ENCODE results near the gene C2.
"Not testable (repeated sequence)": the region's sequence is repeated elsewhere in the genome, so short reads cannot be mapped to it uniquely, and the experiment has no call there.

The C2 gene

DNA sequence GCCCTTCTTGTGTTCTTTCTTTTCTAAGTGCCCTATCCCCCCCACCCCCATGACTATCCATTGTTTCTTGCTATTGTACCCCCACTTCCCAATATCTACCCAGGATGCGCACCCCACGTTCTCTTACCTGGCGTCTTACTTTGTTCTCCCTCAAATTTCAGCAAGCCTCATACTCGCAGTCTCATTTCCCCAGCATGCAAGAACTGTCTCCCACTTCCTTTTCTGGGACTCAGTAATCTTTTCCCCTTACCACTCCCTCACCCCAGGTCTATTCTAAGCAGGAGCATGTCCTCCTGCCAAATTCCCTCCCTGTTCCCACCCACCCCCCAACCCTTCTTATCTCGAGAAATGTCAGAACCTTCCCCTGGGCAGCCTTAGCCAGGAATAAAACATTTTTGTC, 28.3 kb upstream of the C2 start:
- DNase-seq, result no peak

DNA sequence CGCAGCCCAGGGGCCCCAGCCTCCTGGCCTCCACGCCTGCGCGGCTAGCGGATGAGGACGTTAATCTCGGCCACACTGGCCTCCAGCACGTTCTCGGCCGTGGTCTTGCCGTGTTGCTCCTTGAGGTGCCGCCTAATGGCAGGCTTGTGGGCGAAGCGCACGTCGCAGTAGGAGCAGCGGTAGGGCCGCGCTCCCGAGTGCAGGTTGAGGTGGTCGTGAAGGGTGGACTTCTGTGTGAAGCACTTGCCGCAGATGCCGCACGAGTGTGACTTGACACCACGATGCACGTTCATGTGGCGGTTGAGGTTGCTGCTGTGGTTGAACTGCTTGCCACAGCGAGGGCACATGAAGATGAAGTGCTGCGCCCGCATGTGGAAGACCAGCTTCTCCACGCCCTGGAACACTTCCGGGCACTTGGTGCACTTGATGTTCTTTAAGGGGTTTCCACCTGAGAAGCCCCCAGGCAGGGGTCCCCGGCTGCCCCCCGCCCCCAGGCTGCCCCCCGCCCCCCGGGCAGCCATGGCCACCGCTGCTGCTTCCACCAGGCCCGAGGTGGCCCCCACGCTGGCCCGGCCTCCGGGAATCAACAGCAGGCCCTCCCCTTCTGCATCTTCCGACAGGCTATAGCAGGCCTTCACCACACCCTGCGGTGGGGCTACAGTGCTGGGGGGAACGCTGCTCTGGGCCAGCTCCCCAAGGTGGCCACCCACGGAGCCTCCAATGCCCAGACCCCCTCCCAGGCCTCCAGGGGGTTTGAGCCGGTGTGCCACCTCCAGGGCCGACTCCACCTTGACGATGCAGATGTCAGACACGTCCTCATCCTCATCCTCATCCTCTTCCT, 27.4 kb upstream of the C2 start:
- DNase-seq, result no peak

DNA sequence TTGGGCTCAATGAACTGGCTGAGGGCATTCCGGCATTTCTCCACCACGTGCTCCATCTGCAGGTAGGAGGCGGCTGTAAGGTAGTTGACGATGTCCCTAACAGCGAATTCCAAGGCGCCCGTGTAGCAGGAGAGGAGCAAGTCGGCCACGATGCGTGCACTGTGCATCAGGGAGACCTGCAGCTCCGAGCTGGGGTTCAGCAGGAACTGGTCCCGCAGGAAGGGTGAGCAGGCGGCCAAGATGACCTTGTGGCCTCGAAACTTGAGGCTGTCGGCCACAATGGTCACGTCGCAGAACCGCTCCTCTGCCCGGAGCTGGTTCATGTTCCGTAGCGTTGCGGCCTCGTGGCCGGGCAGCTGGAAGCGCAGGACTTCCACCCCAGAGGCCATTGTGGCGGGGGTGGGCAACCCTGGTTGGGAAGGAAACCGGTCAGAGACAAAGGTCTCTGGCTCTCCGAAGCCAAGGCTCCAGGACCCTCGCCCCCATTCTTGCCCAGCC, 26.6 kb upstream of the C2 start:
- peak in 5 of 14 donors; percentile 6 to 66 (median 22) for DNase-seq

DNA sequence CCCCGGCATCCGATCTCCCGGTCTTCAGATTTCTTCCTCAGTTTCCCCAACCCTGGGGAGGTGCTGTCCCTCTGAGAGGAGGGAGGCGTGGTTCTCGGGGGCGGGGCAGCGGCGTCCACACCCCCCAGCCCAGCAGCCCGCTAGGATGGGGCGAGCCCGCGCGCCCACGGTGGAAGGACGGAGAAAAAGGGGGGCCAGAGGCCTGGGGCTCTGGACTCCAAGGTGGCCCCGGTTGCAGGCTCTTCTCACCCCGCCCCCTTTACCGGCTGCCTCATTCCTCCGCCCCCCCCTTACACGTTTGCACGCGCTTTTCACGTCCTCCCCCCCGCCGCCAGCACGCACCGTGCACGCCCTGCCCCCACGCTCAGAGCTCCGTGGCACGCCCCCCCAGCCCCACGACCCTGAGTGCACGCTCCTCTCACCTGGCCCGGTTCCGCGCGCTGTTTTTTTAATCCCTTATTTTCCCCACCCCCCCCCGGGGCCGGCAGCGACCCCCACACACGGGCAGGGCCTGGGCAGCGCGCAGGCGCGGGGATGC, 26.0 kb upstream of the C2 start:
- peak in 10 of 14 donors; percentile 10 to 76 (median 56) for DNase-seq

DNA sequence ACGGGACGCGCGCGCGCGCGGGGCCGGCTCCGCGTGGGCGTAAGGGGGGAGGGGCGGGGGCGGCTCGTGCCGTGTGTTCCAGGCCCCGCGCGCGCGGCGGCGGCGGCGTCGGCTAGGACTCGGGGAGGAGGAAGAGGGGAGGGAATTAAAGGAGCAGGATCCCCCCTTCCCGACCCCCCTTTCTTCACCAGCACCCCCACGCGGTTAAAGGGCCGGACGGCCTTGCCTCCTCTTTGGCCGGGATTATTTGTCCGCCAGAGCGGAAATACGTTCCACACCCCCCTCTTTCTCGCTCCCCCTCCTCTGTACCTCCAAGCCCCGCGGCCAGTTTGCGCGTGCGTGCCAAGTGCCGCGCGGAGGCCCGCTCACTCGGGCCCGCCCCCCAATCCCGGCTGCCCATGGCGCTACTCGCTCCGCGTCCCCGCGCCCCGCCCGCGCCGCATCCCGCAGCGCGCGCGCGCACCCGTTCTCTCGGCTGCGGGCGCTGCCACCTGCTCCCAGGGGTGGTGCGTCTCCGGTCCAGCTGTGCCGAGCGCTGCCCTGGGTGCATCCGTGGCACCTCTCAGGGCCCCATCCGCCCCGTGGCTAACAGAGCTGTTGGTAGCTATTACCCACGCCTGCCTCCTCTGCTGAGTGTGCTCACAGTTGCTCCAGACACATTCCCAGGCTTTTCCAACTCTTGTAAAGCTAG, 25.4 kb upstream of the C2 start, which contains the start of gene ZBTB12:
ZBTB12 (minus strand) TSS at position 134 of the 691 bp plus-strand sequence. CDS start 781 bp downstream, outside the sequence.
- DNase-seq, result peak; percentile 47 to 97 (median 92)

DNA sequence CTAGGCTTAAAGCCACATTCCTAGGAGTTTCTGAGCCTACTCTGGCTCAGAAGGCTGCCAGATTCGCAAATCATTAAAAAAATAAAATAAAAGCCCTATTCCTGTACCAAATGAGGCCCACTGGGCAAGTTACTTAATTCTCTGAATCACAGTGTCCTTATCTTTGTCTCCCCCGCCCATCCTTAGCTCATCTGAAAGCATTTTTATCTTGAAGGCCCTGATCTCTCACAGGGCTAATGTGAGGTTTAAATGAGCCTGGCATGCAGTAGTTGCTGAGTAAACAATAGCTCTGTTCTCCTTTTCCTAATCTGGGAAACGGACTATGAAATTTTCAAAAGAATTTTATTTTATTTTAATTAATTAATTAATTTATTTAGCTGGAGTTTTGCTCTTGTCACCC, 23.6 kb upstream of the C2 start:
- no peak for DNase-seq

DNA sequence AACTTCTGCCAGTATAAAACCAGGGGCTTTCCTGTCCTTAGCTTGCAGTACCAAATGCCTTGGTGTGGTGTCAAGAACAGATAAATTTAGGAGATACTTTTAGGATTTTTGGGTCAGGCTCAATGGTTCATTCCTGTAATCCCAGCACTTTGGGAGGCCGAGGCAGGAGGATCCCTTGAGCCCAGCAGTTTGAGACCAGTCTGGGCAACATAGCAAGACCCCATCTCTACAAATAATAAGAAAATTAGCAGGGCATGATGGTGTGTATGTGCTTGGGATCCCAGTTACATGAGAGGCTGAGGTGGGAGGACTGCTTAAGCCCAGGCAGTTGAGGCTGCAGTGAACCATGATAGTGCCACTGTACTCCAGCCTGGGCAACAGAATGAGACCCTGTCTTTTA, 22.5 kb upstream of the C2 start:
- no peak for DNase-seq

DNA sequence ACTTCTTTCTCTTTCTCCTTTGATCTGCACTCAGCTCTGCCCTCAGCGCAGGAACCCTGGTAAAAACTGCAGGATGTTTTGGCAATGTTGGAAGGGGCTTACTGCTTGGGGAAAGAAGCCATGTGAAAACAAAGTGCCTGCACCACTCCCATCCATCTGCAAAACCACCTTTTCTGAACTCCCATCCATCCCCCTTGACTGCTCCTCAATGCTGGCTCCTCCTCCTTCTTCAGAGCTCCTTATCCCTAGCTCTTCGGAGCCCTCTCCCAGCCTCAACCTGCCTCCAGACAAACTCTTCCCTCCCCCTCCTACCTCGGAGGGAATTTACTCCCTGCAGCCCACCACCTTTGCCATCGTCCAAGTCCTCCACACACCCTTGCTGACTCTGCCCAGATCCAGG, 21.4 kb upstream of the C2 start:
- no peak for DNase-seq

DNA sequence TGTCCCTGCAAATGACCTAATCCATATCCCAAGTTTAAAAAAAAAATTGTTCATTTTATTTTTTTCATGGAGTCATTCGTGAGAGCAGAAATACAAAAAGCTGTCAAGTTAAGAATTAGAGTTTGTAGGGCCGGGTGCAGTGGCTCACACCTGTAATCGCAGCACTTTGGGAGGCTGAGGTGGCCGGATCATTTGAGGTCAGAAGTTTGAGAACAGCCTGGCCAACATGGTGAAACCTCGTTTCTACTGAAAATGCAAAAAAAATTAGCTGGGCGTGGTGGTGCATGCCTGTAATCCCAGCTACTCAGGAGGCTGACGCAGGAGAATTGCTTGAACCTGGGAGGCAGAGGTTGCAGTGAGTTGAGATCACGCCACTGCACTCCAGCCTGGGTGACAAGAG, 20.8 kb upstream of the C2 start:
- DNase-seq, result not testable (repeated sequence)

DNA sequence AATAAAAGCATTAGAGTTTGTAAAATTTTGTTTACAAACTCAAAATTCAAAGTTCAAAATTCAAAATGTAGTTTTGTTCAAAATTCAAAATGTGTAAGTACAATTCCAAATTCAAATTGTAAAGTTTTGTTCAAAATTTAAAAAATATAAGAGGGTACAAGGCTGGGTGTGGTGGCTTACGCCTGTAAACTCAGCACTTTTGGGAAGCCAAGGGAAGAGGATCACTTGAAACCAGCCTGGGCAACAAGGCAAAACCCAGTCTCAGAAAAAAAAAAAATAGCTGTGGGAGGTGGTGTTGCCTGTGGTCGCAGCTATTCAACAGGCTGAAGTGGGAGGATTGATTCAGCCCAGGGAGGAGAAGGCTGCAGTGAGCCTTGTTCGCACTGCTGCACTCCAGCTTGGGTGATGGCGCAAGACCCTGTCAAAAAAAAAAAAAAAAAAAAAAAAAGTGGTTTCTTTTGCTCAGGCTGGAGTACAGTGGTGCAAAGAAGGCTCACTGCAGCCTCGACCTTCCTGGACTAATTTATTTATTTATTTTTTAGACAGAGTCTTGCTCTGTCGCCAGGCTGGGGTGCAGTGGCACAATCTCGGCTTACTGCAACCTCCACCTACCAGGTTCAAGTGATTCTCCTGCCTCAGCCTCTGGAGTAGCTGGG, 20.2 kb upstream of the C2 start:
- DNase-seq, result no peak

DNA sequence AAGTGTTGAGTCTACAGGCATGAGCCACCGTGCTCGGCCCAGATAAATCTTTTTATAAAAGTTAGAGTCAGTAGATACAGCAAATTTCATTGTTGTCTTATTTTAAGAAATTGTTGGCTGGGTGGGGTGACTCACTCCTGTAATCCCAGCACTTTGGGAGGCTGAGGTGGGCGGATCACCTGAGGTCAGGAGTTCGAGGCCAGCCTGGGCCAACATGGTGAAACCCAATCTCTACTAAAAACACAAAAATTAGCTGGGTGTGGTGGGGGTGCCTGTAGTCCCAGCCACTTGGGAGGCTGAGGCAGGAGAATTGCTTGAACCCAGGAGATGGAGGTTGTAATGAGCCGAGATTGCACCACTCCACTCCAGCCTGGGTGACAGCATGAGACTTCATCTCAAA, 19.3 kb upstream of the C2 start:
- DNase-seq, result not testable (repeated sequence)

DNA sequence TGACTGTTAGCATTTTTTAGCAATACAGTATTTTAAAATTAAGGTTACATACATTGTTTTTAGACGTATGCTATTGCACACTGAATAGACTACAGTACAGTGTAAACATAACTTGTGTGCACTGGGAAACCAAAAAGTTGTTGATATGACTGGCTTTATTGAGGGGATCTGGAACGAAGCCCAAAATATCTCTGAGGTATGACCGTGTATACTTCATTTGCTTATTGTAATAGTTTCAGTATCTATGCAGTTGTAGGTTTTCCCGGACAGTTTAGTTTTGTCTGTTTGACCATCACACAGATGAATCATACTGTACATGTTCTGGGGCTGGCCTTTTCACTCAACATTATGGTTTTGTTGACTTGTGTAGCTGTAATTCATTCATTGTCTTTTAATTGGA, 18.7 kb upstream of the C2 start:
- no peak for DNase-seq

DNA sequence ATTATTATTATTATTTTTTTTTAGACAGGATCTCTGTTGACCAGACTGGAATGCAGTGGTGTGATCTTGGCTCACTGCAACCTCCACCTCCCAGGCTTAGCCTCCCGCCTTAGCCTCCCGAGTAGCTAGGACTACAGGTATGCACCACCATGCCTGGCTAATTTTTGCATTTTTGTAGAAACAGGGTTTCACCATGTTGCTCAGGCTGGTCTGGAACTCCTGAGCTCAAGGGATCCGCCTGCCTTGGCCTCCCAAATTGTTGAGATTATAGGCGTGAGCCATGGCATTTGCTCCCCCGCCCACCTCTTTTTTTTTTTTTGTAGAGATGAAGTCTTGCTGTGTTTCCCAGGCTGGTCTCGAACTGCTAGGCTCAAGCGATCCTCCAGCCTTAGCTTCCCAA, 18.2 kb upstream of the C2 start:
- DNase-seq, result not testable (repeated sequence)

DNA sequence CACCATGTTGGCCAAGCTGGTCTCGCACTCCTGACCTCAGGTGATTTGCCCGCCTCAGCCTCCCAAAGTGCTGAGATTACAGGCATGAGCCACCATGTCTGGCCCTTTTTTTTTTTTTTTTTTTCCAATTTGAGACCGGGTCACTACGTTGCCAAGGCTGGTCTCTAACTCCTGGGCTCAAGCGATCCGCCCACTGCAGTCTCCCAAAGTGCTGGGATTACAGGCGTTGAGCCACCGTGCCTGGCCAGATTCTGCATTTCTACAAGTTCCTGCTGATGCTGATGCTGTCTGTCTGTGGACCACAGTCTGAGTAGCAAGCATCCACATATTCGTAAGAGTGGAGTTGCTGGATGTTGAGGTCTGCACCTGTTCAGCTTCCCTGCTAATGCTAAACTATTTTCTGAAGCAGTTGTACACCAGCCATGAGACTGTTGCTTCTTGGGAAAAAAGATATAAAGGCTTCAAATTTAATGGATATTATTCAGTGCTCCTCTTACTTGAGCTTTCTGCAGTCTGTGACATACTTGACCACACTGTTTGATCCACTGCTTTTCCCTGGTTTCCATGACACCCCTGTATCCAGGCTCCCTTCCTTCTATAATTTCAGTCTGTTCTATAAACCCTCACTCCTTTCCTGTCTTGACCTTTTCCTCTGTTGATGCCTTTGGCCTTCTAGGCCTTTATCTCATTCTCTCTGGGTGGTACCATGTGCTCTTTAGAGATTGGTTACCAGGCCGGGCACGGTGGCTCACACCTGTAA, 15.5 kb upstream of the C2 start:
- no peak for DNase-seq

DNA sequence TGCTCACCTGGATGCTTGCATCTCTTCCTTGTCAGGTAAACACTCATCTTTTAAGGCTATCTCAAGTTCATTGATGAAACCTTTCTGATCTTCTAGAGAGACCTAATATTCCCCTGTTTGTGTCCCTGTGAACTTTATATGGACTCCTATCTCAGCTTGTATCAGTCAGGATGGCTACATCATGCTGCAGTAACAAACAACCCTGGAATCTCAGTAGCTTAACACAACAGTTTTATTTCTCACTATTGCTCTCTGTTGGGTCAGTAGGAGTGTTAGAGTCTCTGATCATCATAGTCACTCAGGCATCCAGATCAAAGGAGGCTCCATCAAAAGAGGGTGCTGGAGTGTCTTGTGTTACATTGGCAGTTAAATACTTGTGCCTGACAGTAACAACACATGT, 12.2 kb upstream of the C2 start:
- DNase-seq, result no peak

DNA sequence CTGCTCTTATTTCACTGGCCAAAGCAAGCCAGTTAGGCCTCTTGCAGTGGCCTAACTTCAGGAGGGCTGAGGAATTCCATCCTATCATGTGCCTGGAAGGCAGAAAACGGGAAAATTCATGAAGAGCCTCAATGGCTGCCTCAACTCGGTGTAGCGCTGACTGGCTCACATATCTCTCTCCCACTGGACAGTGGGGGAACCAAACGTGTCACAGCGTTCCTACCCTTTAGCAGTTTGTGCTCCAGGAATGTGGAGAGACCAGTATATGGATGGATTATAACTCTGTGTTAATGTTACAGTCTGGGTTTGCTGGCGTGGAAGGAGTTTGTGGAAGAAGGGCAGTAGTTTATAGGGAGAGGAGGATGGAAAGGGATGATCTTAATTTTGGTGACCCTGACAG, 11.8 kb upstream of the C2 start:
- no peak for DNase-seq

DNA sequence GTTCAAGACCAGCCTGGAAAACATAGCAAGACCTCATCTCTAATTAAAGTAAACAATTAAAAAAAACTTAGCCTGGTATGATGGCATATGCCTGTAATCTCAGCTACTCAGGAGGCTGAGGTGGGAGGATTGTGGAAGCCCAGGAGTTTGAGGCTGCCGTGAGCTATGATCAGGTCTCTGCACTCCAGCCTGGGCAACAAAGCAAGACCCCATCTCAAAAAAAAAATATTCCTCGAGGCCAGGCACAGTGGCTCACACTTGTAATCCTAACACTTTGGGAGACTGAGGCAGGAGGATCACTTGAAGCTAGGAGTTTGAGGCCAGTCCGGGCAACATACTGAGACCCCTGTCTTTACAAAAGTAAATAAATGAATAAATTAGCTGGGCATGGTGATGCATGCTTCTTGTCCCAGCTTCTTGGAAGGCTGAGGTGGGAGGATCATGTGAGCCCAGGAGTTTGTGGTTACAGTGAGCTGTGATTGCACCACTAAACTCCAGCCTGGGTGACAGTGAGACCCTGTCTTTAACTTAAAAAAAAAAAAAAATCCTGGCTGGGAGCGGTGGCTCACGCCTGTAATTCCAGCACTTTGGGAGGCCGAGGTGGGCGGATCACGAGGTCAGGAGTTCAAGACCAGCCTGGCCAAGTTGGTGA, 9.3 kb upstream of the C2 start:
- no peak for DNase-seq

DNA sequence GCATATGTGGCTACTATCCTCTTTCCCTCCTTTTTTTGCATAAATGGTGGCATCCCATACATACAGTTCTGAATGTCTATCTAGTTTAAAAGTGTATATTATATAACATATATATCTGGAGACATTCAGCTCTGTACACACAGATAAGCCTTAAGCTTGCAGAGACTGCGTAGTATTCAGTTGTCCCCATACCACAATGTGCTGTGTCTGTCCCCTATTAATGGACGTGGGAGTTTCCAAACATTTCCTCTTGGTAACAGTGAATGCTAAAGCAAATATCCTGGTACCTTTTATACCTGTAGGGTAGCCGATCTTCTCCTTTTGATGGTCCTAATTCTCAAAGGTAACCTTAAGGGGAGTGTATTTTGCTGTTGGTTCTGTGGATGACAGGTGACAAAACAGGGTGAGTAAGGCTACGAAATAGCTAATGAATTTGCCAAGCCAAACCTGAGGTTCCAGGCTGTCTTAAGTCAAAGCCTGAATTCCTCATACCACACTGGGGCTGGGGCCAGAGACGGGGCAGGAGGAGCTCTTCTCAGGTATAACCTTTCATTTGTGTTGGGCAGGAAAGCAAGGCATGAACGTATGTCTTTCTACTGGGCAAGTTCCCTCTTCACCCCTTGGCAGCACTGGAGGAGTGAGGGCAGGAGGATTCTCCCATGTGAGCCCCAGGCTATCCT, 7.8 kb upstream of the C2 start:
- DNase-seq, result no peak

DNA sequence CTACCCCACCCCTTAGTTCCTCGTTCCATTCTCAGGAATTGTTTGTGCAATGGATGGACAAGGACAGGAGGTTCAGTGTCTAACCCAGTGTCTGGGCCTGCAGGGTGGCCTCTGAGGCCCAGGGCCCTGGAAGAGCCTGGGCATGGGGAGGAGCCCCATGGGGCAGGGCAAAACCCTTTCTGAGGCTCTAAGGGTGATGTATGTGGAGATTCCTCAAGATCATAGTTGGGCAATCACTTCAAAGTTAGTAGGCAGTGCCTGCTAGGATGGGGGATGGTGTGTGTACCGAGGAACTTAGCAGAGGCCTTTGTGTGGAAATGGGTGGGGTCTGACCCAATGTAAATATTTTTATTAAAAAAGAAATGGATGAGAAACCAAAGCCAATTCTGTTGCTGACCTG, 6.7 kb upstream of the C2 start:
- DNase-seq, result no peak

DNA sequence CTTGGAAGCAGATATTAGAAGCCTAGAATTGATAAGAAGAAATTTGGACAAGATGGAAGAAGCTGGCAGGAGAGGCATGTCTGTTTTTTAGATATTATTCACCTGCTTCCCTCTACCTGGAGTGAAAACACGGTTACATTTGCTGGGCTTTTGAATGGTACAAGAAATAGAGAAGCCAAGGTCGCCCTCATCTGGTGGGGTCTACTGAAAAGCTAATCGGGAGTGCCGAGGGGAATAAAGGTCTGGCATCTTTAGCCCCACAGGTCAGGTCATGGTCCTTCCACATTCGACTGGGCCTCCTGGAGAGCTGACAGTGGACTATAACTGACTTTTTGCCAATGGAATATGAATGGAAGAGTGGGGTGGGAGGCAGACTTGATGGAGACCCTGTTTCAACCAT, 4.6 kb upstream of the C2 start:
- no peak for DNase-seq
